ENCODE results near the gene SLC26A1. TPM values are rescaled to one million over a fixed set of nuclear protein-coding genes. Genes with fewer than 3 reads are reported as not detected.

The SLC26A1 gene
- total RNA-seq, 2 experiments from 2014 or later: 0.45 TPM; not detected in 1

DNA sequence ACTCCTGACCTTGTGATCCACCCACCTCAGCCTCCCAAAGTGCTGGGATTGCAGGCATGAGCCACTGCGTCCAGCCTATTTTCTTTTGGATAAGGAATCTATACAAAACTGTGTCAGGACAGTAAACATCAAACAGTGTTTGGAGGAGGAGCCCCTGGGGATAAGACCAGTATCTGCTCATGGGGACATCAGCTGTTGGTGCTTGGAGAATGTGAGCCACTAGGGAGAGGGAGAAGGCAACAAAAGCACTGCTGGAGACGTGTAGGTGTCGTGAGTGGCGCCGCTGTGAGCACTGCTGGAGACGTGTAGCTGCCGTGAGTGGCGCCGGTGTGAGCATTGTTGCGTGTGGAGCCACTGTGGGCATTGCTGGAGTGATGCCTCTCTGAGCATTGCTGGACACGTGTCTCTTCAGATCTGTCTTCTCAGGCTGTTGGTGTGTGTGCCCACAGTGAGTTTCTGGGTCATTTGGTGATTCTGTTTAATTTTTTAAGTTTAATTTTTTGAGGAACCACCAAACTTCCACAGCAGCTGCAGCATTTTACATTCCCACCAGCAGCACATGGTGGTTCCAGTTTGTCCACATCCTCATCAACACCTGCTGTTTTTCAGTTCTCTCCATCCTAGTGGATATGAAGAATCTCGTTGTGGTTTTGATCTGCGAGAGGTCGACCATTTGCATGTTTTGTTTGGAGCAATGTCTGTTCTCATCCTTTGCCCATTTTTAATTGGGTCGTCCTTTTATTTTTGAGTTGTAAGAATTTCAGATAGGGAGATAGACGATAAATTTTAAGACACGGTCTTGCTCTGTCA is 38.8 kb downstream of the SLC26A1 start:
- ATAC-seq (no peak), DNase-seq (no peak)
- H3K36me3 Mint-ChIP-seq (ENCODE audit: low read depth): peaks cover 7% of the 10 kb centered on the region
- H3K27me3 Mint-ChIP-seq (ENCODE audit: low read depth): no peaks in the 10 kb centered on the region
- H3K4me1 Mint-ChIP-seq (ENCODE audit: low read depth): no peaks in the 10 kb centered on the region
- CTCF ChIA-PET: no interaction called here
- no peak overlapping the region for H3K27ac Mint-ChIP-seq
- no peaks in the 10 kb centered on the region for H3K9me3 Mint-ChIP-seq (ENCODE audit: insufficient read depth)
- H3K4me3 Mint-ChIP-seq: no peak overlapping the region
- POLR2A ChIA-PET: no interaction called here

DNA sequence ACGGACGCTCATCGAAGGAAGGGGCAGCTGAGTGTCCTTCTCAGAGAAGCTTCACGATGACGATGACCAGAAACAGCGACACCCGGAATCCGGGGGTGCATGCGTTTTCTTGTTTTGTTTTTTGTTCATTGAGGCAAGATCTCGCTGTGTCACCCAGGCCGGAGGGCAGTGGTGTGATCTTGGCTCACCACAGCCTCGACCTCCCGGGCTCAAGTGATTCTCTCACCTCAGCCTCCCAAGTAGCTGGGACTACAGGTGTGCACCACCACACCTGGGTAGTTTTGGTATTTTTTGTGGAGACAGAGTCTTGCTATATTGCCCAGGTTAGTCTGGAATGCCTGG is 39.7 kb downstream of the SLC26A1 start:
- ChIA-PET POLR2A (no interaction called here), CTCF (no interaction called here)
- Mint-ChIP-seq H3K4me3 (no peak overlapping the region), H3K9me3 (ENCODE audit: insufficient read depth) (no peaks in the 10 kb centered on the region), H3K27ac (no peak overlapping the region), H3K36me3 (ENCODE audit: low read depth) (peaks cover 7% of the 10 kb centered on the region), H3K27me3 (ENCODE audit: low read depth) (no peaks in the 10 kb centered on the region), H3K4me1 (ENCODE audit: low read depth) (no peaks in the 10 kb centered on the region)
- ATAC-seq (no peak), DNase-seq (no peak)

DNA sequence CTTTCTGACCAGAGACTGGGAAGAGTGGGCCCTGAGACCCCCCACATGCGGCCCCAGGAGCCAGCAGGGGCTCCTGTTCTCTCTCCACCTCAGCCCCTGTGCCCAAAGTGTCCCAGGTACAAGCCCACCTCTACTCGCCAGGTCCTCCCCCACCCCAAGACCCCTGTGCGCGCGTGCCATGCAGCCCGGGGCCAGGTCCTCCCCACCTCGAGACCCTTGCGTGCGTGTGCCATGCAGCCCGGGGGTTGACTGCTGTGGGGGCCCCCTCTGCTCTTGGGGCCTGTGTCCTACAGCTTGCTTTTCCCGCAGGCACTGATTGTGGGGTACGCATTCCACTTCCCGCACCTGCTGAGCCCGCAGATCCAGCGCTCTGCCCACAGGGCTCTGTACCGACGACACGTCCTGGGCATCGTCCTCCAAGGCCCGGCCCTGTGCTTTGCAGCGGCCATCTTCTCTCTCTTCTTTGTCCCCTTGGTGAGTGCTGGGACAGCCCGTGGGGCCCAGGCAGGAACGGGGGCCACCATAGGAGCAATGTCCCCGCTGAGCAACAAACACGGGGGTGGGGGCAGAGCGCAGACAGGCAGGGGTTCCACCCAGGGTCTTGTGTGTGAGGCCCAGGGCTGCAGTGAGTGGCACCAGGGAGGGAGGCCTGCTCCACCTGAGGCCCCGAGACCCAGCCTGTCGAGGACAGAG is 40.2 kb downstream of the SLC26A1 start:
- Mint-ChIP-seq H3K9me3 (ENCODE audit: insufficient read depth) (no peaks in the 10 kb centered on the region), H3K27ac (no peak overlapping the region), H3K27me3 (ENCODE audit: low read depth) (no peaks in the 10 kb centered on the region), H3K4me1 (ENCODE audit: low read depth) (no peaks in the 10 kb centered on the region), H3K4me3 (no peak overlapping the region), H3K36me3 (ENCODE audit: low read depth) (peaks cover 7% of the 10 kb centered on the region)
- POLR2A ChIA-PET: no interaction called here
- DNase-seq (no peak), ATAC-seq (no peak)
- CTCF ChIA-PET: no interaction called here

DNA sequence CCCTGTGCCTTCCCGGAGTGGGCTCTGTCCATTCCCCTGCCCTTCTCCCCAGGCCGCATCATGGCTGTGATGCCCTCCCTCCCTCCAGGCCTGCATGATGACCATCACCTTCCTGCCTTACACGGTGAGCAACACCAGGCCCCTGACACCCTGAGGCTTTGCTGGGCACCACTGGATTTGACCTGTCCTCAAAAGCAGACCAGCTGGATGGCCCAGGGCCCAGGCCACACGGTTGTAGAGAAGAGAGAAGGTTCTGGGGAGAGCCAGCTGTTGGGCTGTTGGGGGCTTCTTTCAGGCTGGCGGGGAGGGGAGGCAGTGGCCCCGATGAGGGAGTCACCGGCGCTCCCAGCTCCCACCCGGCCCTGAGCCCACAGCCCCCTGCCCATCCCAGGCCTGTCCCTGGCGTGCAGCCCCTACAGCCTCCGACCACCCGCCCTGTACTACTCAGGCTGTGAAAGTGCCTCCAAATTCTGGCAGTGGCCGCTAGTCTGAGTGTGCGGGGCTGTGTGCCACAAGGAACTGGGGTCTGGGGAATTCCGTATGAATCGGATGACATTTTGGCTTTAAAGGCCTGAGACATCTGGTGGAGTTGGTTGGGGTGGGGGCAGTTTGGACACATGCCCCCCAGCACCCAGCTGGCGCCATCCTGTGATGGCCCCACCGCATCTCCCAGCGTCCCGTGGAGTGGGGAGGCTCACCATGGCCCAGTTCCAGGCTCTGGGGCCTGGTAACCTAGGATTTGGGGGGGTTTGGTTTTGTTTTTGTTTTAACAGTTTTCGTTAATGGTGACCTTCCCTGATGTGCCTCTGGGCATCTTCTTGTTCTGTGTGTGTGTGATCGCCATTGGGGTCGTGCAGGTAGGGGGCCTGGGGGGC is 41.4 kb downstream of the SLC26A1 start:
- ChIA-PET POLR2A (no interaction called here), CTCF (no interaction called here)
- DNase-seq (no peak), ATAC-seq (no peak)
- Mint-ChIP-seq H3K27ac (no peak overlapping the region), H3K4me1 (ENCODE audit: low read depth) (no peaks in the 10 kb centered on the region), H3K4me3 (no peak overlapping the region), H3K36me3 (ENCODE audit: low read depth) (peaks cover 5% of the 10 kb centered on the region), H3K9me3 (ENCODE audit: insufficient read depth) (no peaks in the 10 kb centered on the region), H3K27me3 (ENCODE audit: low read depth) (no peaks in the 10 kb centered on the region)

DNA sequence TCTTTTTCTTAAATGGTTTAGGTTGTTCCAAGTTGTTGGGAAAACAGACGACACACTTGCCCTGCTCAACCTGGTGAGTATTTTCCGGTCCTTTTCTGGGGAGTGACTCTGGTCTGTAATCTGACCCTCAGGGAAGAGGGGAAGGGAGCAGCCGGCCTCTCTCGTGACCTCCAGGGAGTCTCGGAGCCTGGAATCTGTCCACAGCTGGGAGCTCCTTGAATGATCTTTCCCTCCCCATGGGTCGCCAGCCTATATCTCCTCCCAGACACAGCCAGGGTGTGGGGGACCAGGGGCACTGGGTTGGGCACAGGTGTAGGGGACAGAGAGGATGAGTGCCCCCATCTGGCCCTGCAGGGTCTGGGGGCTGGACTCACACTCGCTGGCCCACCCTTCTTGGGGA is 42.0 kb downstream of the SLC26A1 start:
- DNase-seq (no peak), ATAC-seq (no peak)
- CTCF ChIA-PET: no interaction called here
- H3K27ac Mint-ChIP-seq: no peak overlapping the region
- no peak overlapping the region for H3K4me3 Mint-ChIP-seq
- POLR2A ChIA-PET: no interaction called here
- peaks cover 5% of the 10 kb centered on the region for H3K36me3 Mint-ChIP-seq (ENCODE audit: low read depth)
- no peaks in the 10 kb centered on the region for H3K4me1 Mint-ChIP-seq (ENCODE audit: low read depth)
- H3K9me3 Mint-ChIP-seq (ENCODE audit: insufficient read depth): no peaks in the 10 kb centered on the region
- H3K27me3 Mint-ChIP-seq (ENCODE audit: low read depth): no peaks in the 10 kb centered on the region

DNA sequence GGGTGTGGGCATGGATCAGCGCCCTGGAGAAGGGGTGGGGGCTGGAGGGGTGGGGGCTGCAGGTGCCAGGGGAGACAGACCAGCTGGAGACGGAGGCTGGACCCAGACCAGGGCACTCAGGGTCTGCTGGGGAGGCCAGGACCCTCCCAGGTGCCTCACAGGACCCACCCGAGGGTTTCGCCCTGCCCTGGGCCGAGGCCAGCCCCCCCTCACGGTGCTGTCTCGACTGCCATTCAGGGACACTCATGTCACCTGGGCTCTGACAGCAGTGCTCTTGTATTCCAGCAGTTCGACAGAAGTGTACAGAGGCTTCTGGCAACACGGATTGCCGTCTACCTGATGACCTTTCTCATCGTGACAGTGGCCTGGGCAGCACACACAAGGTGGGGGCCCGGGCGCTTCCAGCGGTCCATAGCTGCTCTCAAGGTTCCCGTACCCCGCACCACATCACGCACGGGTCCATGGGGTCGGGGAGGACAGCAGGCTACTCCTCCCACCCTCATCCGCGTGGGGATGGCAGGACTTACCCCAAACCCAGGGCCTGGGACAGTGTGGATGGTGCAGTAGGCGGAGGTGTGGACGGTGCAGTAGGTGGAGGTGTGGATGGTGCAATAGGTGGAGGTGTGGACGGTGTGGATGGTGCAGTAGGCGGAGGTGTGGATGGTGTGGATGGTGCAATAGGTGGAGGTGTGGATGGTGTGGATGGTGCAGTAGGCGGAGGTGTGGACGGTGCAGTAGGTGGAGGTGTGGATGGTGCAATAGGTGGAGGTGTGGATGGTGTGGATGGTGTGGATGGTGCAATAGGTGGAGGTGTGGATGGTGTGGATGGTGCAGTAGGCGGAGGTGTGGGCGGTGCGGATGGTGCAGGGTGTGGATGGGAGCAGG is 42.8 kb downstream of the SLC26A1 start:
- no peaks in the 10 kb centered on the region for H3K9me3 Mint-ChIP-seq (ENCODE audit: insufficient read depth)
- no peak overlapping the region for H3K4me3 Mint-ChIP-seq
- ATAC-seq (no peak), DNase-seq (no peak)
- POLR2A ChIA-PET: no interaction called here
- no peak overlapping the region for H3K27ac Mint-ChIP-seq
- no peaks in the 10 kb centered on the region for H3K4me1 Mint-ChIP-seq (ENCODE audit: low read depth)
- CTCF ChIA-PET: no interaction called here
- H3K27me3 Mint-ChIP-seq (ENCODE audit: low read depth): no peaks in the 10 kb centered on the region
- H3K36me3 Mint-ChIP-seq (ENCODE audit: low read depth): peaks cover 5% of the 10 kb centered on the region

DNA sequence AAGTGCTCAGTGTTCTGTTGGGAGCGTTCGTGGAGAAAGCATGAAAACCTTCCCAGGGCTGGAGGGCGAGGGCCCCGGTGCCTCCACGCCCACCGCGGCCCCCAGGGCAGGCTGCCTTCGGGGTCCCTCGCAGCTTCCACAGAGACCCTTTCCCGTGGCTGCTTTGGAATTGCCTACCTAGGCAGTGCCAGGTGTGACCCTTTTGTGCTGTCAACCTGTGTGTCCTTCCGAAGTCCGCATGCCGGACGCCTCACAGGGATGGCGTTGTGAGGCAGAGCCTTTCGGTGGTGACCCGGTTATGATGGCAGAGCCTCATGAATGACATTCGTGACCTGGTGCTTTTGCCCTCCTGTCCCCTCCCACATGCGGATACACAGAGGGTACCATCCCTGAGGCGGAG is 43.5 kb downstream of the SLC26A1 start:
- H3K36me3 Mint-ChIP-seq (ENCODE audit: low read depth): peaks cover 3% of the 10 kb centered on the region
- ChIA-PET POLR2A (interaction anchor here (1.9 kb wide), 1 partner anchor 17 kb away, joined by 5 read pairs; the partner anchor contains the start of genes GAK and TMEM175), CTCF (no interaction called here)
- no peak overlapping the region for H3K27ac Mint-ChIP-seq
- ATAC-seq (no peak), DNase-seq (no peak)
- no peaks in the 10 kb centered on the region for H3K27me3 Mint-ChIP-seq (ENCODE audit: low read depth)
- H3K9me3 Mint-ChIP-seq (ENCODE audit: insufficient read depth): no peaks in the 10 kb centered on the region
- no peak overlapping the region for H3K4me3 Mint-ChIP-seq
- no peaks in the 10 kb centered on the region for H3K4me1 Mint-ChIP-seq (ENCODE audit: low read depth)

DNA sequence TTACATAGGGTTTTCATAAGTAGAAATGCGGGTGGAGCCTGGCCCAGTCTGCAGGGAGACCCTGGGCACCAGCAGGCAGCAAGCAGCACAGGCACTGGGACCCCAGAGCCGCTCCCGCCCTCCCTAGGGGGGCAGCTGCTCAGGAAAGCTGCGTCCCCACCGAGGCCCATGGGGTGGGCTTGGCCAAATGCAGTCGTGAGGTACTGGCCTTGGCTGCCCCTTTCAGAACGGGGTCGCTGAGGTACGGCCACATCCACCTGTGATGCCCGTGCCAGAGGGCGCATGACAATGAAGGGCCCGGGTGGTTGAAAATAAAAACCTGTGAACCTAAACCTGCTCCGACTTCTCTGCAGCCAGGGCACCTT is 44.3 kb downstream of the SLC26A1 start:
- H3K4me3 Mint-ChIP-seq: no peak overlapping the region
- no peaks in the 10 kb centered on the region for H3K27me3 Mint-ChIP-seq (ENCODE audit: low read depth)
- H3K9me3 Mint-ChIP-seq (ENCODE audit: insufficient read depth): no peaks in the 10 kb centered on the region
- no peak overlapping the region for H3K27ac Mint-ChIP-seq
- ChIA-PET CTCF (no interaction called here), POLR2A (interaction anchor here (1.9 kb wide), 1 partner anchor 17 kb away, joined by 5 read pairs; the partner anchor contains the start of genes GAK and TMEM175)
- H3K4me1 Mint-ChIP-seq (ENCODE audit: low read depth): no peaks in the 10 kb centered on the region
- DNase-seq (no peak), ATAC-seq (no peak)
- peaks cover 3% of the 10 kb centered on the region for H3K36me3 Mint-ChIP-seq (ENCODE audit: low read depth)

DNA sequence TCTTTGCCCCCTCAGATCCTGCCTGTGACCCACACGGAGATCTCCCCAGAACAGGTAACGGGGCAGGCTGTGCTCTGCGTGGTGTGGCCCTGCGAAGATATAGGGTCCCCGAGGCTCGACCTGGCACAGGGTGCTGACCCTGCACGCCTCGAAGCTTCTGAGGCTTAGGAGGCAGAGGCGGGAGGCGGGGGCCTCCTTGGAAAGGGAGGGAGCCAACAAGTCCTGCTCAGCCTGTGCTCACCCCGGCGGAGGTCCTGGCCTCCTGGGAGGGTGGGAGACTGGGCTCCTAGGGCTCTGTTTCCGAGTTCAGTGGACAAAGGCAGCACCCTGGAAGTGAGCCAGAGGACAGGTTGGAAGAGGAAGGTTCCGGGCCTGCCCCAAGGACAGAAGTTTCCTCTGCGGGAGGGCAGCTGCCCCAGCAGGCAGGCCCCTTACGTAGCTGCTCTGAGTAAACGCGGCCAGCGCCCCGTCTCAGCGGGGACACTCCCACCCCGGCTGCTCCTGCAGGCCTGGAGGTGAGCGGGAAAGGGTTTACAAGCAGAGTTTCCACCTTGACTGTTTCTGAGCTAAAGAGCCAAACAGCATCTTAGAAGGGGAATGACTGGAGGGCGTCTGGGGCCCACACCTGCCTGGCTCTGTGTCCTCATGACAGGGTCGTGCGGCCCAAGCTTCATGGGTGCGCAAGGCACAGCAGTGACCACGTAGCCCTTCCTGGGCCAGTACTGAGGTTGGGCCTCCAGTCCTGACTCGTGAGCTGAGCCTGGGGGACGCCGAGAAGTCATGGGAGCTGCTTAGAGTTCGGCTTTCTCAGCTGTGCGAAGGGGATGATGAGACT is 44.9 kb downstream of the SLC26A1 start:
- Mint-ChIP-seq H3K9me3 (ENCODE audit: insufficient read depth) (no peaks in the 10 kb centered on the region), H3K36me3 (ENCODE audit: low read depth) (peaks cover 2% of the 10 kb centered on the region), H3K27me3 (ENCODE audit: low read depth) (no peaks in the 10 kb centered on the region), H3K4me1 (ENCODE audit: low read depth) (no peaks in the 10 kb centered on the region), H3K27ac (no peak overlapping the region), H3K4me3 (no peak overlapping the region)
- CTCF ChIA-PET: no interaction called here
- ATAC-seq (no peak), DNase-seq (no peak)
- POLR2A ChIA-PET: interaction anchor here (0.6 to 1.9 kb wide), 2 partner anchors 14 to 16 kb away, joined by 3 to 5 read pairs; partner anchors contain the start of genes GAK and TMEM175

DNA sequence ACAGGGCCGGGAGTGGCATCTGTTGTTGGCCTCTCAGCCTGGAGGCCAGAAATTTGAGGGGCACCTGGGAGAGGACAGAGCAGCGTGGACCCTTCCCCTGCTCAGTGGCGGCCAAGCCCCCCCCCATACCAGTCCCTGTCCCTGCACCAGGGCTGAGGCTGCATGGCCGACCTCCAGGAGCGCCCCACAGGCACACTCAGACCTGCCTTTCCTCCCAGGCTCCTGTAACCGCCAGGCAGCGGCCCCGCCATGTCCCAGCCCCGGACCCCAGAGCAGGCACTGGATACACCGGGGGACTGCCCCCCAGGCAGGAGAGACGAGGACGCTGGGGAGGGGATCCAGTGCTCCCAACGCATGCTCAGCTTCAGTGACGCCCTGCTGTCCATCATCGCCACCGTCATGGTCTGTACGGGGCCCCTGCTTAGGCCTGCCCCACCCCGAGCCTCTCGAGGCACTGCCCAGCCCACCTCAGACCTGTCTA is 45.7 kb downstream of the SLC26A1 start:
- H3K27me3 Mint-ChIP-seq (ENCODE audit: low read depth): no peaks in the 10 kb centered on the region
- H3K36me3 Mint-ChIP-seq (ENCODE audit: low read depth): no peaks in the 10 kb centered on the region
- DNase-seq: no peak
- ChIA-PET CTCF (no interaction called here), POLR2A (no interaction called here)
- no peak for ATAC-seq
- H3K4me3 Mint-ChIP-seq: no peak overlapping the region
- H3K4me1 Mint-ChIP-seq (ENCODE audit: low read depth): no peaks in the 10 kb centered on the region
- H3K27ac Mint-ChIP-seq: no peak overlapping the region
- H3K9me3 Mint-ChIP-seq (ENCODE audit: insufficient read depth): no peaks in the 10 kb centered on the region
